ENCODE data around the gene RNF7.

GRCh38 chr3:141724186-141724585 lies 13.9 kb upstream of the RNF7 start:
- TF ChIP-seq POLR2A (IDR thresholded peaks at IDR 0.05; ENCODE audit: control extremely low read depth in 1 of 2, low read depth in 2 of 2, low read length in 2 of 2) (no peak), SUZ12 (IDR thresholded peaks at IDR 0.05; ENCODE audit: low read length) (no peak)
